Stimulated activated CD4-positive, alpha-beta T cell treated with anti-CD3 and anti-CD28 coated beads, Interleukin-12 subunit alpha, Interleukin-12 subunit beta, amount 100 ng/mL, for 48 hours (primary cell): ENCODE measurements around the gene SHC4.
A peak's percentile ranks its signal among the peaks of the same experiment; 100 is the strongest.
"Not testable (repeated sequence)": the region's sequence is repeated elsewhere in the genome, so short reads cannot be mapped to it uniquely, and the experiment has no call there.

Experiments
- DNase-seq, 3 donors: peaks; one replicate each; pipeline ENCODE4 v3.0.0-alpha.2; 2020; ENCODE audit warnings: low read depth in 2 of 3, low spot score in 1 of 3

SHC4 gene

GRCh38 chr15:48970926-48971325, 7.2 kb upstream of the SHC4 start:
- not testable (repeated sequence) for DNase-seq

DNA sequence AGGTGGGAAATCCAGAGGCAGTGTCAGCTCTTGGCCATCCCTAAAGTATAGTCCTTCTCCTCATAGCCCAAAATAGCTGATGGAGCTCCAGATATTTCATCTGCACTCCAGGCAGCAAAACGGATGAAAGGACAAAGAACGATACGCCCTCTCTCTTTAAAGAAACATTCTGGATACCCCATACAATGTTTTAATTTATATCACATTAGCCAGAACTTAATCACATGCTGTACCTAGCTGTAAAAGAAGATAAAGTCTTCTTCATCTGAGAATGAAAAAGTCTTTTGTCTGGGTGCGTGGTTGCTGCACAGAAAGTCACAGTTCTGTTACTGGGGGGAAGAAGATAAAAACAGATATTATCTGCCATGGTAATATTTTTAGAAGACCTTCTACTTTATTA, 4.3 kb upstream of the SHC4 start:
- DNase-seq: no peak

DNA sequence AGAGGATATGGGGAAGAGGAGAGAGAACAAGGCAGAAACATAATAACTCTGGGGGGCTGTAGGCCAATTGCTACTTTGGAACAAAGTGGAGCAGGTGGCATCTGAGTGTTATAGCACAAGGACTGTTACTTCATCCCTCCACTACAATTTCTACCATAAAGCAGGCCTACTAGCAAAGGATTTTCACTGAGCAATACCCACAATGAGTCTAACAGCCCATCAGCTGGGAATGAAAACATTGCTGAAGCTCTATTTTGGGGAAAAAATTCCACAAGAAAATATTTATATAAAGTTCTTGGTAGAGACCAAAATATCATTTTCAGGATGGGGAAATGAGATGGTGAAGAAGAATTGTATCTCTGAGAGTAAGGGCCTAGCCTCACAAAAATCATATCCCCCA, 3.6 kb upstream of the SHC4 start:
- DNase-seq: no peak

DNA sequence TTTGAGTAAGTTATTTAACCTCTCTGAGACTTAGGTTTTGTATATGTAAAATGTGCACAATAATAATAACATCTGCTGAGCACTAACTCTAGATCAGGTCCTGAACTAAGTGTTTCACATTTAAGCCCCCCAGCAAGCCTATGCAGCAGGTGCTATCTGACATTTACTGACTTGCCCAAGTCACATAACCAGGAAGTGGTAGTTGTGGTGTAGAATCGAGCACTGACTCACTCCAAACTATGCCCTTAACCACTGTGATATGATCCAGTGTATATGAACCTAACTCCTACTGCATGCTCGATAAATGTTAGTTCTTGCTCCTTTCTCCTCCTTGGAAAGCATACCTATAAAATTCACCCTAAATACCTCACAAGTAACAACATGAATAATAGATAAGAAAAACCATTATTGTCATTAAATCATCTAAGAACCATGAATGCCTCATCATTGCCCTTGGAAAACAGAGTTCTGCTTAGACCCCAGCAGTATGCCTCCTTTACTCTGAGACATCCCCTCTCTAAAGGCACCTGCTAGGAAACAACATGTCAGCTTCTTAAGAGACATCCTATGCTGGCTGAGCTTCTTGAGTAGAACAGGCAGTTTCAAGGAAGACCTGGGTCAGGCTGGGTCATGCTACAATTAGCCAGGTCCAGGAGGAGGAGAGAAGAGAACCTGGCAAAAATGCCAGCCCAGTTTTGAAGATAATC, 3.0 kb upstream of the SHC4 start:
- no peak for DNase-seq

- peak in 1 of 3 donors; percentile 37 for DNase-seq
Observed at GRCh38 chr15:48965972-48966371, 2.3 kb upstream of the SHC4 start.

DNA sequence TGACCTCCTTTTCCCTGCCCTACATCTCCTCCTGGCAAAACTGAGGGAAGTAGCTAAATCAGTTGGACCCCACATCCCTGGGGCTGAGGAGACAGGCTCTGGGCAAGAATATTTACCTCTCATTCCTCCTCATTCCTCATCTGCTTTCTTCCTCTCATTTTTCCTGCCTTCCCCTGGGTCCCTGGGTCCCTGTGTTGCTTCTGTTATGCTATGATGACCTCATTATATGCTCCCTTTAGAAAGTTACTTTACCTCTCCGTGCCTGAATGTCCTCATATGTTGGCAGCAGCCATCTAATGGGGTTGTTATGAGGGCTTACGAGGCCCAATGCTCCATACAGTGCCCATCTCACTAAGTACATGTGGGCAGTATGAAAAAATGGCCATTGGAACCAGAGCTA, 1.2 kb upstream of the SHC4 start:
- no peak for DNase-seq

GRCh38 chr15:48962662-48963523, 826 bp downstream of the SHC4 start:
- no peak for DNase-seq

- no peak for DNase-seq
Observed at GRCh38 chr15:48955967-48956366, 7.8 kb downstream of the SHC4 start.

DNA sequence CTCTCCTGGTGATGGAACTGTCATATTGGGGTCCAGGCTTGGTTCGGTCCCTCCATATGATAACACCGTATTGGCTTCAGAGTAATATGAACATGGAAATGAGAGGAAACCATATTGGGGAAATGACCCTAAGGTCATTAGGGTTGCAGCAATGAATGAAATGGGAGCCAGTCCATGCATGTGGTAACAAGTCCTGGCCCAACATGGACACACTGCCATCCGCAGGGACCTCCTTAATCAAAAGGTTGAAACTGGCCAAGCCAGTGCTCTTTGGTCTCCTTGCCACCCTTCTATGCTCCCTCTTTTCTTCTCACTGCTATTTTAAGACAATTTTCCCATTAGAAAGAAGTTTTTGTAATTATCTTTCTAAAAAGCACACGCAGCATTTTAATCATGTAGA, 8.3 kb downstream of the SHC4 start:
- no peak for DNase-seq

GRCh38 chr15:48954538-48954937, 9.2 kb downstream of the SHC4 start:
- no peak for DNase-seq

- no peak for DNase-seq
Observed at GRCh38 chr15:48946840-48947187, 16.9 kb downstream of the SHC4 start.

GRCh38 chr15:48946074-48946839, 17.5 kb downstream of the SHC4 start:
- no peak for DNase-seq

GRCh38 chr15:48945386-48945785, 18.3 kb downstream of the SHC4 start:
- no peak for DNase-seq

DNA sequence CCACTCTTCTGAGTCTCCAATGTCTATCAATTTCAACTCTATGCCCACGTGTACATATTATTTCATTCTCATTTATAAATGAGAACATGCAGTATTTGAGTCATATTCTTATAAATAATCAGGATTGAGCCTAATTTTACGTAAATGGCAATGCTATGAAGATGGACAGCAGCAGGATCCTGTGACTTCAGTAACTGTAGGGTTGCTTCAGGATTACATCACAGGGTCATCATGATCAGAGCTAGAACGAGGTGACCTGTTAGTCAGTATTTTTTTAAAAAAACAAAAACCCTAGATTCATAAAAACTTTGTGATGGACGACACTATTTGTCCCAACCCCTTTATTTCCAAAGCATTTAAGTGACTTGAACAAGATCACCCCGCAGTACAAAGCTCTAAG, 21.8 kb downstream of the SHC4 start:
- no peak for DNase-seq

DNA sequence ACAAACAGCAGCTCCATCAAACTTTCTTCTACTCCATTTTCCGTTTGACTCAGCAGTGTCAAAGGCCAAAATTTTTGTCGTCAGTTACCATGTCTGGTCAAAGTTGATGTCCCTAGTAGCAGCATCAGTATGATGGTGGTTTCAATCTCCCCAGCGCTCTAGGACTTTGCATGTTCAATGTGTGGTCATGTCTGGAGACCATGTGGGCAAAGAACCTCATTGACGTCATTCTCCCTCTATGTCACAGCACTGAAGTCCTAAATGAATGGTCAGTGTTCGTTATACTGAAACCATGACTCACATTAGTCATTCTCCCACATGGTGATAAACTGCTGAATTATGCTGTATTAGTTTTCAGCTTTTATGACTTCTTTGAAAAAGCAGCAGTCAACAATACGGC, 23.2 kb downstream of the SHC4 start:
- DNase-seq: no peak

GRCh38 chr15:48939648-48940047, 24.1 kb downstream of the SHC4 start:
- no peak for DNase-seq

- DNase-seq: no peak
Observed at GRCh38 chr15:48937886-48938285, 25.8 kb downstream of the SHC4 start.

DNA sequence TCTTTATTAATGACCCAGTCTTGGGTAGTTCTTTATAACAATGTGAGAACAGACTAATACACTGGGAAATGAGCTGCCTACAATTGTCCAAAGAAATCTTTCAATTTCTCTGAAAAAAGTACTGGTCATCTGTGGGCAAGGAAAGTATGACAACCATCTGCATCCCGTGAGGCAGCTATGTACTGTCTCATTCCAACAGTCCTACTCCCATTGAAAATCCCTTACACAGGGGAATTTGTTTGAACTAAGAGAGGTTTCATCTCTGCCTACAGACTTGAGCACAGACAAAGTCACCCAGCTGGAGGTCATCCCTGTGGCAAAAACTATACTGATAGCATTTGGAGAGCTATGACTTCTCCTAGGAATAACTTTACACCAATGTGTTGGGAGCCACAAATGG, 27.1 kb downstream of the SHC4 start:
- DNase-seq: no peak

GRCh38 chr15:48935236-48935635, 28.5 kb downstream of the SHC4 start:
- no peak for DNase-seq

- no peak for DNase-seq
Observed at GRCh38 chr15:48930735-48931134, 33.0 kb downstream of the SHC4 start.

- no peak for DNase-seq
Observed at GRCh38 chr15:48929661-48930060, 34.1 kb downstream of the SHC4 start.
